Right renal cortex interstitium (tissue), 3 donors: ENCODE data around the gene ACP6. TPM values are rescaled to one million over a fixed set of nuclear protein-coding genes. Genes with fewer than 3 reads are reported as not detected.

Experiments used
- DNase-seq, 3 donors: peaks; one replicate each; pipeline ENCODE4 v3.0.0-alpha.2; 2013; ENCODE audit warnings: low read depth in 3 of 3, low spot score in 2 of 3
- polyA plus RNA-seq, 3 donors: library from polyadenylated mRNA; unstranded; fragments of 120-200 nt; gene quantifications; one replicate each; pipeline ENCODE4 v1.2.1, GENCODE V29; 2013; ENCODE audit not compliant: insufficient read length in 3 of 3

ACP6 gene
- polyA plus RNA-seq, 3 donors, result 22.5 to 35.9 (median 30.3) TPM

- no peak for DNase-seq
These were observed 18.0 kb downstream of the ACP6 start for GRCh38 chr1:147652306-147652705.

DNA sequence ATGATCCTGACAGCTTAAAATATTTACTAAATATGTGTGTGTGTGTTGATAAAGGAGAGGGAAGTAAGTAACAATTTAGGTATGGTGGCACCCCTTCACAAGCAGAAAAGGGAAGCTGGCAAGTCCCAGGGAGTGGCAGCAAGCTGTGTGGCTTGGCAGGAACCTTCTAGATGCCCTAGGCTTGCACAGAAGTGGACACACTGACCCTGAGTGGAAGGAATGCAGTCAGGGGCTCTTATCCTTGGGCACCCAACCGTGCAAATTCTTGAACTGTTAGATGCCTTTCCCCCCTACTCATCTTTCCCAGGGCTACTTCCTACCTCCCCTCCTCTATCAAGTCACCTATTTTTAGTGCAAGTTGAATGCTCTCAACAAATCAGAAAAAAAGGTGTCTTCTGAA lies 18.9 kb downstream of the ACP6 start:
- no peak for DNase-seq

- no peak for DNase-seq
These were observed 21.4 kb downstream of the ACP6 start for GRCh38 chr1:147648933-147649332.

DNA sequence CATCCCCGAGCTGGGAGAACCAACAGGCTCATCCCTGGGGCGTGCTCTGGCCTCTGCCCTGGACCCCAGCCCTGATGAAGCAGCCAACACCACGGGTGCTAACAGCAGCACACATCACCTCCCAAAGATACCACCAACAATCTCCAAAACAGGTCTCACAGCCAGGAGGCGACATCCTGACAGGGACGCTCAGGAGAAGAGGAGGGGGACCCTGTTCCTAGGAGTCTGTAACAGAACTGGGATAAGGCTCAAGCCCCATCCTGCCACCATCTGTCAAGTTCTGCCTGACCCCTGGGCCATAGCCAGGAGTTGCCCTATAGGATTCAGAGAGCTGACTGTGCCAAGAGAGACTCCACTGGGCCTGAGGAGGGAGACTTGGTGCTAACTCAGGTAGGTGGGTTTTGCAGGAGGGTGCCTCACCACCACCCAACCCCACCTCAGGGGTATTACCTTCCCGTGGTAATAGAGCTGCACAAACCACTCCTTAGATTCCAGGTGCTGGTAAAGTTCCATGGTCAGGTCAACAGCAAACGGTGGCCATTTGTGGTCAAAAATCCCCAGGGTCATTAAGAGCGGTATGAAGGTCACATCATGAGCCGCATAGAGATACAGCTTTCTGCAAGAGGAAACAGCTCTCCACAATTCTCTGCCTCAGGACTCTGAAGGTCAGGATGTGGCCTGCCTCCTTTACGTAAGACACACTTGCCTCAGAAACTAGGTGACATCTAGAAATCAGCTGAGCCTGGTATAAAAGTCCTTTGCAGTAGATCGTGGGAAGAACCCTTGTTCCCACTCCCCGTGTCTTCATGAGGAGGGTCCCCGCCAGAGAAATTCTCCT lies 22.3 kb downstream of the ACP6 start:
- no peak for DNase-seq

DNA sequence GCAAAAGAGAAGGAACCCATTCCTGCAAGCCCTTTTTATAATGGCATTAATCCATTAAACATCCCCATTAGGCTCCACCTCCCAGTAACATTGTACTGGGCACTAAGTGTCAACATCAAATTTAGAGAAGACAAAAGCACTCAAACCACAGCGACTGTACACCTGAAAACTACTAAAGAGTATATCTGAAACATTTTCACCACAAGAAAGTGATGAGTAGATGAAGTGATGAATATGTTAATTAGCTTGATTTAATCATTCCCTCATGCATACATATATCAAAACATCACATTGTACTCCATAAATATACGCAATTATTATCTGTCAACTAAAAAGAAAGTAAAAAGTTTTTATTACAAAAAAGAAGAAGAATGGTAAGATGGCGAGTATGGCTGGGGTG lies 26.4 kb downstream of the ACP6 start:
- no peak for DNase-seq

DNA sequence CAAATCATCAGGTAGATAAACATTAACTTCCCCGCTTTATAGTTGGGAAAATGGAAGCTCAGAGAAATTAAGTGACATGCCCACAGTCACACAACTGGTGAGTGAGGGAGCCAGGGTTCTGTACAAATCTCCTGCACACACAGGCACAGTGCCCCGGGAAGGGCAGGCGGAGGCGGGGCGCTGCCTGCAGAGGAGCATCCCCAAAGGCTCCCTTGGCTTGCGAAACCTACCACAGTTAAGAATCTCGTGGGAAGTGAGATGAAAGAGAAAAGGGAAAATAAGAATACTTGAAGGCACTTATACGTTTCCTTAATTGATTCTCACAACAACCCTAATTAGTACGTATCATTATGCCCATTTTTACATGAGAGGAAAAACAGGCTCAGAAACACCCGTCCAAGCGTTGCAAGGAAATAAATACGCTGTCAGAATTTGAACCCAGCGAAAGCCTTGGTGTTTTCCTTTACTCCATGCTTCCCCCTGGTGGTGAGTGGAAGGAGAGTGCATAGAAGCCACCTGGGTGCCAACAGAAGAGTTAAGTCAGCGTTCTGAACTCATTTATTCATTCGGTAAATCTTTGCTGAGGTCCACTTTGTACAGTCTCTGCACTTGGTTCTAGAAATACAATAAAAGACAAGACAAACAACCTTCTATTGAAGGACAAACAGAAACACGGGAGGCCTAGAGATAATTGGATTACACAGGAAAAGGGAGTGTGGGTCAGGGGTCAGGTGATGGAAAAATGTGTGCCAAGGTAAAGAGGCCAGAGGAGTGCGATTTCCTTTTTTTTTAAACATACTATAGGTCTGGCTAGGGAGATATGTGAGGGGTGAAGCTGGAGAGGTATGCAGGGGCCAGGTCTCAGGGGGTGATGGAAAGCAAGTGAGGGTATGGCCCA lies 28.4 kb downstream of the ACP6 start:
- no peak for DNase-seq

DNA sequence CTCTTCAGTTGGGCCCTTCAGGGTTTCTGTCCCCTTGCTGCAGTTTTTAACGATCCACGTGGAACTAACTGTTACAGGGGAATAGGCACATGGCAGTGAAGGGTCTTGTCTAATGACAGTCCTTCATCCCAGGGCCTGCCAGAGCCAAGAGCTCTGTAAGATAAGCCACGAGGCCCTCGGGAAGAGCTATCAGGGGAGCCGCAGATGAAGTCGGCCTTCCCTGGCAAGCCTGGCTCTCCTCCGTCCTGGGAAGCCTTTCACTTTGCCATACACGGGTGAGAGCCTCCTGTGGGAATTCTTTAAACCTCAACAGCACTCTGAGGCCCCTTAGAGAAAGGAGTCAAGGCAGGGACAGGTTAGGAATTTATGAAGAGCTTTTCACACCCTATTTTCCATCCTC lies 29.0 kb downstream of the ACP6 start:
- no peak for DNase-seq

DNA sequence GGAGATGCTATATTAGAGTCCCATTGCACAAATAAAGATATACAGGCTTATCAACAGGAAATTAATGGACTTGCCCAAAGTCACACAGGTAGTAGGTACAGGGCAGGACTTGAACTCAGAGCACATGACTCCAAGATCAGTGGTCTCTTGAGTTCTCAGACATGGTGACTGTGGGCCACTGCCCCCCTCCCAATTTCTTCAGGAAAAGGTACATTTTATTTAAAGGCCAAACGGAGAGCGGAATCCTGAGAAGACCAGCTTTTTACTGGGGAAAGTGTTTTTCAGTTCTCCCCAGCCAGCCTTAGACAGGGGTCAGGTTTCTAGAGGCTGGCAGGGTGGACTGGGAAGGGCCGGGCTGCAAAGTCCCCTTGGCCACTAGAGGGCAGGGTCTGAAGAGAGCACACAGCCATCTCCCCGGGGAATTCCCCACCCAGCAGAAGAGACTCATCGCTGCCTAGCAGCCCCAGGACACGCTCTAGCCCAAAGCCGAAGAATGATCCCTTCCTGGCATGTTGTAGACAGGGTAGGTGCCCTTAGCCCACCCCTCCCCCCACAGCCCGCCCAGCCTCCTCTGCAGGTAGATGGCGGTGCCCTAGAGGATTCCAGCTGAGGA lies 29.7 kb downstream of the ACP6 start:
- peak in 1 of 3 donors; percentile 55 for DNase-seq

- no peak for DNase-seq
These were observed 34.0 kb downstream of the ACP6 start for GRCh38 chr1:147636314-147636713.

- no peak for DNase-seq
These were observed 35.0 kb downstream of the ACP6 start for GRCh38 chr1:147635342-147635741.

DNA sequence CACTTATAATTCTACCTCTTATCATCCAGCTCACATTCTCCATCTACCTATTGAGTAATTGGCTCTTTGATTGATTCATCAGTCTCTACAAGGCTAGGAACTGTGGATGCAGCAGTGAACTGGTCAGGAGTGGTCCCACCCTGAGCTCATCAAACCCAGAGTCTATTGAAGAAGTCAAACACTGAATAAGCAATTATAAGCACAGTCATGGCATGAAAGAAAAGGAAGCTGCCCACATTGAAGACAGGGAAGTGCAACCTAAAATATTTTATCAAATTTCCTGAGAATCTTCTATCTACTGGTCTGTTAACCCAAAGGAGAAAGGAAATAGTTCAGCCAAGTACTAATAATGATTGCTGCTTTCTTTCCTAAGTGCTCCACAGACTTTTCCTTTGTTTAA lies 35.7 kb downstream of the ACP6 start:
- no peak for DNase-seq

- no peak for DNase-seq
These were observed 36.6 kb downstream of the ACP6 start for GRCh38 chr1:147633759-147634158.

DNA sequence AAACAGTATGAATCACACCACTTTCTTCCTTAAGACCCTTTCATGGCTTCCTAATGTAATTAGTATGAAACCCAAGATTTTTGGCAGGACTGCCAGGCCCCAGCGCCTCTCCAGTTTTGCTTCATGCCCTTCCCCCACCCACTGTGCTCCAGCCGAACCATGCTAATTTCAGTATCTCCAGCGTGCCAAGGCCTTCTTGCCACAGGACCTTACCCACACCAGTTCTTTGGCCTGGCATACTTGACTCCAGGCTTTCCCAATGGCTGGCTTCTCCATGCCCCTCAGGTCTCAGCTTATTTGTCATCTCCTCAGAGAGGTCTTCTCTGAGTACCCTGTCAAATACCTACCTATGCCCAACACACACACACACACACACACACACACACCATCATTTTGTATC lies 38.5 kb downstream of the ACP6 start:
- DNase-seq, result no peak

- DNase-seq, result no peak
These were observed 39.9 kb downstream of the ACP6 start for GRCh38 chr1:147630447-147630846.

DNA sequence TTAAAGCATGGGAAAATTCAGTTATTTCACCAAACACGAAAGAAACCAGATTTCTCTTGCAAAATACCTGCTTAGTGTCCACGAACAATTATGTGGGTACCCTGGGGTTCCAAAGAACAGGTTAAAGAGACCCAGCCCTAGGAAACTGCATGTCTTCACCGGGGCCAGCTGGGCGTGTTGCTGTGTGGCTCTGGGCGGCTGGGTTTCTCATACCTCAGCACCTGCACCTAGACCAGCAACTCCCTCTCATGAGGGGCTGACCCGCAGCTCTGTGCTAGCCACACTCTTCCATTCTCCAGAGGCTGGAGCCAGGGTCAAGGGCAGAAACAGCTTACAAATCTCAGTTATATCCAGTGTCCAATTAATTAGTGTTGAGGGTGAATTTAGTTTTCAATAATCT lies 40.3 kb downstream of the ACP6 start:
- DNase-seq, result no peak

DNA sequence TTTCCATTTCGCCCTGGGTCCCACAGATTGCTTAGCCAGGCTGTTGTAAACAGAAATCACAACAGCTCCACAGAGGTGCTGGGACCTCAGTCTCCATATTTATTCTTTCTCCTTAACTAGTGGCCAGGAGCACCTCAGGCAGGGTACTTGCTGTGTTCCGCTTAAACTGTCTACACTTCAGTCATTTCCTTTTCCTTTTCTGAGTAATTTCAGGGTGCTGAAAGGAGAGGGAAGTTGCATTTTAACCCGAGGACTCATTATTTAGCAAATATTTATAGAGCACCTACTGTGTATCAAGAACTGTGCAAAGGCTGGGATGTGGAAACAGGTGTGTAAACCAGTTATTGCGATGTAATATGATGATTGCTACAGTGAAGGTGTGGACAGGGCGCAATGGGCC lies 41.9 kb downstream of the ACP6 start:
- DNase-seq, result no peak

DNA sequence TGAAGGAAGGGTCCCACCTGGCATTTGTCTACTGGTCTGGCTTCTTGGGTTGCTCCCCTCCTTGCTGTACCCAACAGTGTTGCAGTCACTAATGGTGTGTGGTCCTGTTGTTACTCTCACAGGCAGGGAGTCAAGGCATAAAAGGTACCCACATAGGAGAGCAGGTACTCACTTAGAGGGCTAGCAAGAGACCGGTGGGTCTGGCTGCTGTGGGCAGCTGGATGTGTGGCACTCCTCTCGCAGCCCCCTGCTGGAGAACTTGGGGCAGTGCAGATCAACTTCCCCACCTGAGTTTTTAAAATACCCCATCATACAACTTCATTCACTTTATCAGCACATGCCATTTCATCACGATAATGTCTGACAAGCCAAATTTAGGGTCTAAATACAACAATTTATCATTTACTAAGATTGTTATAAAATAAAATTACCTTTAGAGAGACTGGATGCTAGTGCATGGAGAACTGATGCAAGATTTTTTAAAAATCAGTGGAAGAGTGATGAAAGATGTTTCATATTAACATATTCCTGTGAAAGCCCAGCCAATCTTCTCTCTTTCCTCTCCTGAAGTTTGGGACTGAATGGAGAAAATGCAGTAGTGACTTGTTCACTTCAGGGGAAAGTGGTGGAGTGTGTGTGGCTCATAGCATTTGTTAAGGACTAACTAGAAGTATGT lies 42.8 kb downstream of the ACP6 start:
- no peak for DNase-seq

- DNase-seq, result no peak
These were observed 43.6 kb downstream of the ACP6 start for GRCh38 chr1:147626739-147627138.

DNA sequence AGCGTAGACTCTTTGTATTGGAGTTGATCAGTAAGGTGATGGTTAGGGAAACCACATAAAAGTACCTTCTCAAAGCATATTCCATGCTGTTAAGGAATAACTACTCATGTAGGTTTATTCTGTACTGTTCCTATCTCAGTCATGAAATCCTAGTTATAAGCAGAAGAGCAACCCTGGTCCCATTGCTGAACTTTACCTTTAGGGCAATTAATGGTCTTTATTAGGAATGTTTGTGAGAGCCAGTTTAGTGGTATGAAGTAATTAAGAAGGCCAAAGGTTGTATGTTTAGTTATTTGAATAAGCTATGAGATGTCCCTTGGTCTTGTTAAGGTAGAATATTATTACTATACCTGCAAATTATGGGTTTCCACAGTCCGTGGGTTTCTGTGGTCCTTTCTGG lies 44.0 kb downstream of the ACP6 start:
- DNase-seq, result no peak

GRCh38 chr1:147625362-147625995 lies 44.8 kb downstream of the ACP6 start:
- DNase-seq, result no peak
